Omental fat pad (tissue), 4 donors: ENCODE data around the gene TAS2R4. TPM values are rescaled to one million over a fixed set of nuclear protein-coding genes. Genes with fewer than 3 reads are reported as not detected.
"Not testable (repeated sequence)": the region's sequence is repeated elsewhere in the genome, so short reads cannot be mapped to it uniquely, and the experiment has no call there.

ENCODE experiments used
- ATAC-seq: fragments of 150-250 bp; one replicate; pipeline ENCODE4 v1.9.1; 2016; ENCODE audit warnings: mild to moderate bottlenecking, moderate library complexity; ENCODE audit not compliant: low FRiP score
- DNase-seq: peaks from one replicate; pipeline ENCODE4 v3.0.0-alpha.2; 2019; ENCODE audit warnings: low spot score
- total RNA-seq, 4 donors: library from RNA; depleted of rRNA; stranded (reverse); fragments of >200 nt; gene quantifications; one replicate each; pipeline ENCODE4 v1.1.0, GENCODE V29; 2016
- TF ChIP-seq, protein P1 (sequence below), 3 donors: fragments of 450-650 bp; IDR thresholded peaks; one replicate each; pipeline ENCODE4 v1.5.1; 2016 to 2017; ENCODE audit warnings: antibody characterized with exemption in 3 of 3, mild to moderate bottlenecking in 3 of 3, moderate library complexity in 2 of 3

TAS2R4 gene
- total RNA-seq, 4 donors from 2014 or later = 0.84 to 3.6 (median 1.6) TPM

GRCh38 chr7:141739250-141739649 lies 37.2 kb upstream of the TAS2R4 start:
- TF ChIP-seq, protein P1, sequence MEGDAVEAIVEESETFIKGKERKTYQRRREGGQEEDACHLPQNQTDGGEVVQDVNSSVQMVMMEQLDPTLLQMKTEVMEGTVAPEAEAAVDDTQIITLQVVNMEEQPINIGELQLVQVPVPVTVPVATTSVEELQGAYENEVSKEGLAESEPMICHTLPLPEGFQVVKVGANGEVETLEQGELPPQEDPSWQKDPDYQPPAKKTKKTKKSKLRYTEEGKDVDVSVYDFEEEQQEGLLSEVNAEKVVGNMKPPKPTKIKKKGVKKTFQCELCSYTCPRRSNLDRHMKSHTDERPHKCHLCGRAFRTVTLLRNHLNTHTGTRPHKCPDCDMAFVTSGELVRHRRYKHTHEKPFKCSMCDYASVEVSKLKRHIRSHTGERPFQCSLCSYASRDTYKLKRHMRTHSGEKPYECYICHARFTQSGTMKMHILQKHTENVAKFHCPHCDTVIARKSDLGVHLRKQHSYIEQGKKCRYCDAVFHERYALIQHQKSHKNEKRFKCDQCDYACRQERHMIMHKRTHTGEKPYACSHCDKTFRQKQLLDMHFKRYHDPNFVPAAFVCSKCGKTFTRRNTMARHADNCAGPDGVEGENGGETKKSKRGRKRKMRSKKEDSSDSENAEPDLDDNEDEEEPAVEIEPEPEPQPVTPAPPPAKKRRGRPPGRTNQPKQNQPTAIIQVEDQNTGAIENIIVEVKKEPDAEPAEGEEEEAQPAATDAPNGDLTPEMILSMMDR (IDR thresholded peaks at IDR 0.05) = no peak
- DNase-seq = no peak
- ATAC-seq = no peak

GRCh38 chr7:141742229-141742628 lies 34.2 kb upstream of the TAS2R4 start:
- ATAC-seq (no peak), DNase-seq (no peak)
- TF ChIP-seq, protein P1 (IDR thresholded peaks at IDR 0.05) = no peak

DNA sequence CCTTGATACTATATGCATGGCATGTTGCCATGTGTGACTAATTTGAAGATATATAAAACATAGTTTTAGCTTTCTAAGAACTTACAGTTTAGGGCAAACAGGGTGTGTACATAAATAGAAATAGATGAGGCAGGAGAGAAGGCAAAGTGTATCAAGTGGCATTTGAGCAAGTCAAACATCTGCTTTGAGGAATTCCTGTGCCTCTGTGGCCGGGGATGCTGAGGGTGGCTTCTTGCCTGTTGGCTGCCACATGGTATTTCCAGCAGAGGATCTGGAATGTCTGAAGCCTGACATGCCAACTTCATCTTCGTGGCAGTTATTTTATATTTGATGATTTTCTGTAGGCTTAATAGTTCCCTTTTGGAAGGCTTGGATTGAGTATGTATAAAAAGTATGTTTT lies 32.3 kb upstream of the TAS2R4 start:
- ATAC-seq (no peak), DNase-seq (no peak)
- TF ChIP-seq, protein P1 (IDR thresholded peaks at IDR 0.05) = no peak

DNA sequence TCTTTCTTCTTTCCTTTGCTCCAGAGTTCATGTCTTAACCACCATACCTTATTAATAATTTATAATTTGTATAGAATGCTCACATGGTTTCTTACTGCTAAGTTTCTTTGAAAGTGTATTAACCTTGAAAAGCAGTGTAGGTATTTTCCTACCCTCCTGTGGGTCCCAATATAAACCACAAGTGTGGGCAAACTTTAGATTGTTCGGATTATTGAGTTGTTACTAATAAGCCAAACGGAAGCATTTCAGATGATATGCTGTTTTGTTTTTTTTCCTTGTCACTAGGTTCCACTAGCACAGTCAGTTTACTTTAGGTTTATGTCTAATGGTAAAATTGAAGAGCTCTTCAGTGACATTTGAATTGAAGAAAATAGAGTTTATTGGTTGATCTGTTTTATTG lies 28.1 kb upstream of the TAS2R4 start:
- no peak for ATAC-seq
- no peak for DNase-seq
- TF ChIP-seq, protein P1 (IDR thresholded peaks at IDR 0.05) = no peak

DNA sequence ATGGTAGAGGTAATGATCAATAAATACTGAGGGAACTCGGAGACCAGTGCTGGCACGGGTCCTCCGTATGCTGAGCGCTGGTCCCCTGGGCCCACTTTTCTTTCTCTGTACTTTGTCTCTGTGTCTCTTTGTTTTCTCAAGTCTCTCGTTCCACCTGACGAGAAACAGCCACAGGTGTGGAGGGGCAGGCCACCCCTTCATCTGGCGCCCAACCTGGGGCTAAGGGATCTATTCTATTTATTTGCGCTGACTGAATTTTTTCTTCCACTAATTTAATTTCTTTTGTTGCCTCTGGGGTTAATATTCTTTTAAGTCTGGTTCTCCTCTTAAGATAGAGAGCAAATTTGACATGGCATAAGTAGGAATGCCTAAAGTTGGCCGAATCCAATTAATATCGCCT lies 24.6 kb upstream of the TAS2R4 start:
- DNase-seq, ATAC-seq: not testable (repeated sequence)

GRCh38 chr7:141752634-141753033 lies 23.8 kb upstream of the TAS2R4 start:
- TF ChIP-seq, protein P1 (IDR thresholded peaks at IDR 0.05) = no peak
- DNase-seq = no peak
- no peak for ATAC-seq

GRCh38 chr7:141754939-141755338 lies 21.5 kb upstream of the TAS2R4 start:
- TF ChIP-seq, protein P1 (IDR thresholded peaks at IDR 0.05) = no peak
- DNase-seq (no peak), ATAC-seq (no peak)

DNA sequence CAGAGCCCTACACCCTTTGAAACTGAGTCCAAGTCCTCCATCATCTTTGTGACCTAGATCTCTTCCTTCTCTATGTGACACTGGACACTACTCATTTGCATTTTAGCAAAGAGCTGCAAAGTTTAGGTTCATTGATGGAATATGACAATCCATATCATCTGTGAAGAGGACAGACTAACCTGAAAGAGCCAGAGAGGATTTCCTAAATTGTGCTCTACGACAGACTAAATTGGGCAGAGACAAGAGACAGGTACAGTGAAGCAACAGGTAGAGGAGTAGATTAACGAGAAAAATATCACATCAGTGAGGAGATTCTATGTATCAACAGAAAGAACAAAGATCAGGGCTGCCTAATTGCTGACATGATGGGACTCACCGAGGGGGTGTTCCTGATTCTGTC lies 12.7 kb upstream of the TAS2R4 start, which contains the start of gene TAS2R3:
Gene TAS2R3 (plus strand): TSS at position 301 of the 400 bp plus-strand sequence. CDS start 62 bp downstream, at position 363.
- TF ChIP-seq, protein P1 (IDR thresholded peaks at IDR 0.05) = no peak
- ATAC-seq (no peak), DNase-seq (no peak)

- not testable (repeated sequence) for DNase-seq, ATAC-seq
Measured at GRCh38 chr7:141770083-141770583, 6.3 kb upstream of the TAS2R4 start.
